IMR-90 (cell line): ENCODE measurements around the gene PODNL1.

ENCODE experiments used
- BHLHE40 ChIP-seq: fragments of 150-350 bp; IDR thresholded peaks from 2 replicates; pipeline ENCODE4 v1.6.1; 2016; ENCODE audit warnings: mild to moderate bottlenecking, low read depth, low read length
- CTCF ChIP-seq: conservative IDR thresholded peaks from 2 replicates; pipeline ENCODE4 v1.5.1; 2012; ENCODE audit warnings: mild to moderate bottlenecking, low read depth, low read length, improper control_type of control experiment
- MAZ ChIP-seq: IDR thresholded peaks from 2 replicates; pipeline ENCODE4 v1.6.1; 2012; ENCODE audit warnings: low read depth, mild to moderate bottlenecking, low read length, improper control_type of control experiment, moderate library complexity, borderline replicate concordance
- MXI1 ChIP-seq: IDR thresholded peaks from 2 replicates; pipeline ENCODE4 v1.6.1; 2012; ENCODE audit warnings: low read depth, mild to moderate bottlenecking, low read length, moderate library complexity, borderline replicate concordance
- POLR2A ChIP-seq: IDR thresholded peaks from 2 replicates; pipeline ENCODE4 v1.6.1; 2012; ENCODE audit warnings: mild to moderate bottlenecking, low read depth, low read length
- RFX5 ChIP-seq: IDR thresholded peaks from 2 replicates; pipeline ENCODE4 v1.8.0; 2012; ENCODE audit warnings: low read depth, mild to moderate bottlenecking, low read length, moderate library complexity

GRCh38 chr19:13983213-13983889 lies 45.1 kb upstream of the PODNL1 start:
- no peak for TF ChIP-seq CTCF
- TF ChIP-seq POLR2A, result no peak
- TF ChIP-seq BHLHE40, result no peak
- TF ChIP-seq MAZ, result no peak
- no peak for TF ChIP-seq MXI1
- TF ChIP-seq RFX5, result no peak
